ENCODE measurements around the gene NUCB2. TPM values are rescaled to one million over a fixed set of nuclear protein-coding genes. Genes with fewer than 3 reads are reported as not detected.

Gene NUCB2
- total and polyA plus RNA-seq, 2 donors (not counting 1 experiment from before 2014, with no cell fraction given), result 164 to 176 TPM

DNA sequence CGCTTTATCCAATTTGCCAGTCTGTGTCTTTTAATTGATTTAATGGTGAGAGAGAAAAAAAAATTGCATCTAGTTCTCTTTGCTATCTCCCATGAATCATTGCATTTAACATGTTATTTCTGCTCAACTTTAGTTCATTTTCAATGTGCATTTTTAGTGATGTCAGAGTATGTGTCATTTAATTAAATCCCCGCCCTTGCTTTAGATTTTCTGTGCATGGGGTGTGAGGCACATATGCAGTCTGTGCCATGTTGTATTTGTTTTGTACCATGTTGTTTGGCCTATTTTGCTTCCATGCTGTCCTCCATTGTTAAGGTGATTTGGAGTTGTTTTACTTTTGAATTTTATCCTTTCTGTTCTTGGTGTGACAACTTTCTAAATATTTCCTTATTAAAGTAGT is 66.7 kb downstream of the NUCB2 start:
- no peaks in the 10 kb centered on the region for H3K27me3 ChIP-seq (ENCODE audit: control insufficient read depth, insufficient read depth, low read length)
- H3K9me3 ChIP-seq (ENCODE audit: control insufficient read depth, insufficient read depth, low read depth, low read length), result no peaks in the 10 kb centered on the region
- TF ChIP-seq, protein P1, sequence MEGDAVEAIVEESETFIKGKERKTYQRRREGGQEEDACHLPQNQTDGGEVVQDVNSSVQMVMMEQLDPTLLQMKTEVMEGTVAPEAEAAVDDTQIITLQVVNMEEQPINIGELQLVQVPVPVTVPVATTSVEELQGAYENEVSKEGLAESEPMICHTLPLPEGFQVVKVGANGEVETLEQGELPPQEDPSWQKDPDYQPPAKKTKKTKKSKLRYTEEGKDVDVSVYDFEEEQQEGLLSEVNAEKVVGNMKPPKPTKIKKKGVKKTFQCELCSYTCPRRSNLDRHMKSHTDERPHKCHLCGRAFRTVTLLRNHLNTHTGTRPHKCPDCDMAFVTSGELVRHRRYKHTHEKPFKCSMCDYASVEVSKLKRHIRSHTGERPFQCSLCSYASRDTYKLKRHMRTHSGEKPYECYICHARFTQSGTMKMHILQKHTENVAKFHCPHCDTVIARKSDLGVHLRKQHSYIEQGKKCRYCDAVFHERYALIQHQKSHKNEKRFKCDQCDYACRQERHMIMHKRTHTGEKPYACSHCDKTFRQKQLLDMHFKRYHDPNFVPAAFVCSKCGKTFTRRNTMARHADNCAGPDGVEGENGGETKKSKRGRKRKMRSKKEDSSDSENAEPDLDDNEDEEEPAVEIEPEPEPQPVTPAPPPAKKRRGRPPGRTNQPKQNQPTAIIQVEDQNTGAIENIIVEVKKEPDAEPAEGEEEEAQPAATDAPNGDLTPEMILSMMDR (conservative IDR thresholded peaks at IDR 0.05 in 1 of 2, IDR thresholded peaks at IDR 0.05 in 1 of 2; ENCODE audit: low read depth in 1 of 2, low read length in 2 of 2), result no peak
- no peak for TF ChIP-seq EZH2 (IDR thresholded peaks at IDR 0.05; ENCODE audit: low read length, missing control alignments)
- H3K4me2 ChIP-seq (ENCODE audit: extremely low read depth, insufficient read depth, low read length), result no peak overlapping the region
- H3K79me2 ChIP-seq (ENCODE audit: control insufficient read depth, insufficient read depth, low read length), result no peaks in the 10 kb centered on the region
- DNase-seq (ENCODE audit: low read depth in 2 of 2), result peak in 1 of 2 donors; percentile 7
- H3K4me3 ChIP-seq (replicated peaks in 1 of 4; ENCODE audit: control extremely low read depth in 1 of 4, insufficient read depth in 1 of 4, low read depth in 3 of 4, low read length in 4 of 4), result no peak overlapping the region
- H4K20me1 ChIP-seq (ENCODE audit: control insufficient read depth, extremely low read depth, insufficient read depth, low read length), result no peaks in the 10 kb centered on the region
- H3K36me3 ChIP-seq (ENCODE audit: control insufficient read depth, insufficient read depth, low read length), result no peaks in the 10 kb centered on the region
- peaks cover 3% of the 10 kb centered on the region for H3K4me1 ChIP-seq (ENCODE audit: control insufficient read depth, extremely low read depth, insufficient read depth, low read length)
- H3K9ac ChIP-seq (ENCODE audit: insufficient read depth, low read length), result no peak overlapping the region
- H3K27ac ChIP-seq (ENCODE audit: insufficient read depth, low read length), result no peak overlapping the region
- H2AFZ ChIP-seq (ENCODE audit: low read length), result no peak overlapping the region

DNA sequence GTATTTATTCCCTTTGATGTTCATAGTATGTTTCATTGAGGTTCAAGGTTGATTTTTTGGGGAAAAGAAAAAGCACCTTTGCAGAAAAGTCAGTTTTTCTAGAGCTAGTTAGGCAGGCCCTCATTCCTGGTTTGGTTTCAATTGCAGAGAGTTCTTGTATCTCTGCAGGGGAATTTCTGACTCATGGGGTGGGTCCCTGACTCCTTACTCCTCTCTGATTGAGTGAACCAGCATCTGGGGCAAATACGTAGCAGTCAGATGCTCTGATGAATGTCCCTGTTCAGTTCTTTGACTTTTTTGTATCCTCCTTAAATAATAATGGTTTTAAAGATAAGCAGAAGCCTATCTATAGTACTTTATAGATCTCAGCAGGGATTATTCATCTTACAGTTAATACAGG is 67.4 kb downstream of the NUCB2 start:
- no peak overlapping the region for H3K27ac ChIP-seq (ENCODE audit: insufficient read depth, low read length)

DNA sequence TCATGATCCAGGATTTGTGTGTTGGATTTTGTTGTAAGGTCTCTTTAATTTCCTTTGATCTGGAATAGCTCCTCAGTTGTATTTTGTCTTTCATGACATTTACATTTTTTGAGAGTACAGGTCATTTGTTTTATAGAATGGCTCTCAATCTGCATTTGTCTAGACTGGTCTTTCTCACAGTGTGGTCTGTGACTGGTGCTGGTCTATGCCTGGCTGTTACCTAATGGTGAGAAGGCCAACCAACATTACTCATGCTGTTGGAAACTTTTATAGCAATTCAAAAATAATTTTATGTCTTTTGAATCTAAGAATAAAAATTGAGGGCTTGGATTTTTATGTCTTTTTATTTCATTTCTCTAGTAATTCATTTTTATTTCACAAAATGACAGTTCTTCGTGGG is 71.1 kb downstream of the NUCB2 start:
- TF ChIP-seq EZH2 (IDR thresholded peaks at IDR 0.05; ENCODE audit: low read length, missing control alignments), result no peak
- TF ChIP-seq, protein P1 (conservative IDR thresholded peaks at IDR 0.05 in 1 of 2, IDR thresholded peaks at IDR 0.05 in 1 of 2; ENCODE audit: low read depth in 1 of 2, low read length in 2 of 2), result no peak
- H3K9ac ChIP-seq (ENCODE audit: insufficient read depth, low read length), result no peak overlapping the region
- no peaks in the 10 kb centered on the region for H4K20me1 ChIP-seq (ENCODE audit: control insufficient read depth, extremely low read depth, insufficient read depth, low read length)
- no peak overlapping the region for H3K4me2 ChIP-seq (ENCODE audit: extremely low read depth, insufficient read depth, low read length)
- no peaks in the 10 kb centered on the region for H3K9me3 ChIP-seq (ENCODE audit: control insufficient read depth, insufficient read depth, low read depth, low read length)
- no peaks in the 10 kb centered on the region for H3K27me3 ChIP-seq (ENCODE audit: control insufficient read depth, insufficient read depth, low read length)
- no peaks in the 10 kb centered on the region for H3K36me3 ChIP-seq (ENCODE audit: control insufficient read depth, insufficient read depth, low read length)
- H3K4me1 ChIP-seq (ENCODE audit: control insufficient read depth, extremely low read depth, insufficient read depth, low read length), result peaks cover 3% of the 10 kb centered on the region
- no peak overlapping the region for H3K27ac ChIP-seq (ENCODE audit: insufficient read depth, low read length)
- DNase-seq (ENCODE audit: low read depth in 2 of 2), result no peak
- no peak overlapping the region for H2AFZ ChIP-seq (ENCODE audit: low read length)
- no peaks in the 10 kb centered on the region for H3K79me2 ChIP-seq (ENCODE audit: control insufficient read depth, insufficient read depth, low read length)
- no peak overlapping the region for H3K4me3 ChIP-seq (replicated peaks in 1 of 4; ENCODE audit: control extremely low read depth in 1 of 4, insufficient read depth in 1 of 4, low read depth in 3 of 4, low read length in 4 of 4)

More for the DNA sequence above, 67.4 kb downstream of the NUCB2 start:
- peak; percentile 81 to 91 for DNase-seq (ENCODE audit: low read depth in 2 of 2)
- peaks cover 3% of the 10 kb centered on the region for H3K4me1 ChIP-seq (ENCODE audit: control insufficient read depth, extremely low read depth, insufficient read depth, low read length)
- H3K4me3 ChIP-seq (replicated peaks in 1 of 4; ENCODE audit: control extremely low read depth in 1 of 4, insufficient read depth in 1 of 4, low read depth in 3 of 4, low read length in 4 of 4), result no peak overlapping the region
- H4K20me1 ChIP-seq (ENCODE audit: control insufficient read depth, extremely low read depth, insufficient read depth, low read length), result no peaks in the 10 kb centered on the region
- H3K27me3 ChIP-seq (ENCODE audit: control insufficient read depth, insufficient read depth, low read length), result no peaks in the 10 kb centered on the region
- no peak overlapping the region for H3K9ac ChIP-seq (ENCODE audit: insufficient read depth, low read length)
- no peaks in the 10 kb centered on the region for H3K9me3 ChIP-seq (ENCODE audit: control insufficient read depth, insufficient read depth, low read depth, low read length)
- no peaks in the 10 kb centered on the region for H3K36me3 ChIP-seq (ENCODE audit: control insufficient read depth, insufficient read depth, low read length)
- H3K4me2 ChIP-seq (ENCODE audit: extremely low read depth, insufficient read depth, low read length), result no peak overlapping the region
- no peak for TF ChIP-seq EZH2 (IDR thresholded peaks at IDR 0.05; ENCODE audit: low read length, missing control alignments)
- TF ChIP-seq, protein P1 (conservative IDR thresholded peaks at IDR 0.05 in 1 of 2, IDR thresholded peaks at IDR 0.05 in 1 of 2; ENCODE audit: low read depth in 1 of 2, low read length in 2 of 2), result no peak
- no peaks in the 10 kb centered on the region for H3K79me2 ChIP-seq (ENCODE audit: control insufficient read depth, insufficient read depth, low read length)
- H2AFZ ChIP-seq (ENCODE audit: low read length), result no peak overlapping the region
